HepG2 (cell line): ENCODE results near the gene XIST. TPM values are rescaled to one million over a fixed set of nuclear protein-coding genes. Genes with fewer than 3 reads are reported as not detected.

Experiments used
- ATAC-seq: fragments of 200-7000 bp; cut with Tn5 transposase; 3 replicates; pipeline ENCODE4 v1.9.1; 2020; ENCODE audit warnings: mild to moderate bottlenecking, moderate library complexity
- BruUV-seq: library from RNA; stranded (reverse); fragments of 400-500 nt; replicated peaks from 2 replicates; lab custom pipeline; 2021; lab: Mats Ljungman, UMichigan
- CTCF ChIA-PET: fragments of 300-600 bp; formaldehyde crosslinking; extraction: SDS; loops from one replicate; lab custom pipeline; 2021; ENCODE audit warnings: low total read pairs, inconsistent platforms, low intra/inter-chr PET ratio; lab: Yijun Ruan, JAX
- POLR2A ChIA-PET: fragments of 350-600 bp; sonication (Branson Sonifier 250); formaldehyde crosslinking; loops from one replicate; lab custom pipeline; 2020; ENCODE audit warnings: antibody characterized with exemption, inconsistent platforms; lab: Yijun Ruan, JAX
- DNase-seq: peaks from one replicate; pipeline ENCODE4 v3.0.0-alpha.2; 2015; ENCODE audit warnings: low spot score
- FAIRE-seq: peaks from 3 replicates; lab custom pipeline; 2011; peaks lifted over from hg19 to GRCh38; lab: Jason Lieb, UNC
- H2AFZ ChIP-seq: one replicate; pipeline ENCODE4 v1.6.1; 2011; ENCODE audit warnings: low read length, inconsistent platforms
- H3K27ac ChIP-seq: fragments of 300-600 bp; 3 replicates; pipeline ENCODE4 v1.8.0; 2011; ENCODE audit warnings: mixed run types, mild to moderate bottlenecking, mixed read lengths, low read length, inconsistent platforms; ENCODE audit not compliant: insufficient read depth; ENCODE audit errors: extremely low read length
- H3K27me3 ChIP-seq, 2 experiments: fragments of 200-600 bp in 1 of 2; 2 replicates in 1 of 2; 3 replicates in 1 of 2; pipeline versions ENCODE4 v1.6.0 to v1.8.0; 2011; ENCODE audit warnings: low read length in 2 of 2, mild to moderate bottlenecking in 2 of 2, moderate library complexity in 2 of 2, inconsistent platforms in 1 of 2; ENCODE audit not compliant: insufficient read depth in 2 of 2, control insufficient read depth in 1 of 2
- H3K36me3 ChIP-seq, 2 experiments: fragments of 200-600 bp in 1 of 2; replicated peaks in 1 of 2; 2 replicates in 1 of 2; 3 replicates in 1 of 2; pipeline versions ENCODE4 v1.5.1 to v1.8.0; 2011; ENCODE audit warnings: low read length in 2 of 2, inconsistent platforms in 1 of 2; ENCODE audit not compliant: insufficient read depth in 2 of 2, control insufficient read depth in 1 of 2
- H3K4me1 ChIP-seq: 2 replicates; pipeline ENCODE4 v1.5.1; 2012; ENCODE audit warnings: low read length, inconsistent platforms; ENCODE audit not compliant: insufficient read depth
- H3K4me2 ChIP-seq: 2 replicates; pipeline ENCODE4 v1.6.0; 2011; ENCODE audit warnings: low read depth, low read length, inconsistent platforms
- H3K4me3 ChIP-seq, 3 experiments: fragments of 200-600 bp in 1 of 3; sonication (generic), shearing (Covaris generic) in 1 of 3; replicated peaks in 1 of 3; 2 replicates each; pipeline ENCODE4 v1.5.1; 2011 to 2016; ENCODE audit warnings: low read length in 3 of 3, inconsistent platforms in 2 of 3, low read depth in 2 of 3, mild to moderate bottlenecking in 2 of 3, control low read depth in 1 of 3, mixed read lengths in 1 of 3; ENCODE audit not compliant: insufficient read depth in 1 of 3
- H3K79me2 ChIP-seq: one replicate; pipeline ENCODE4 v1.6.1; 2011; ENCODE audit warnings: low read length, inconsistent platforms; ENCODE audit not compliant: insufficient read depth
- H3K9ac ChIP-seq: 2 replicates; pipeline ENCODE4 v1.6.0; 2011; ENCODE audit warnings: mild to moderate bottlenecking, low read depth, low read length, inconsistent platforms; ENCODE audit not compliant: insufficient read depth
- H3K9me3 ChIP-seq: 2 replicates; pipeline ENCODE4 v1.5.1; 2012; ENCODE audit warnings: mild to moderate bottlenecking, low read length
- H4K20me1 ChIP-seq: 2 replicates; pipeline ENCODE4 v1.6.0; 2011; ENCODE audit warnings: inconsistent platforms, mild to moderate bottlenecking, low read length, moderate library complexity; ENCODE audit not compliant: insufficient read depth
- ISL2 ChIP-seq: sonication (generic); formaldehyde crosslinking; IDR thresholded peaks from 2 replicates; pipeline ENCODE4 v1.5.0; 2020; ENCODE audit warnings: missing genetic modification reagents
- KDM3A ChIP-seq: IDR thresholded peaks from 2 replicates; pipeline ENCODE4 v1.6.1; 2018; ENCODE audit warnings: low read depth, missing compliant biosample characterization
- PITX1 ChIP-seq: sonication (generic); formaldehyde crosslinking; IDR thresholded peaks from 2 replicates; pipeline ENCODE4 v1.5.1; 2020; ENCODE audit warnings: mild to moderate bottlenecking, missing genetic modification reagents
- SOX5 ChIP-seq: IDR thresholded peaks from 2 replicates; pipeline ENCODE4 v1.6.1; 2016; ENCODE audit warnings: borderline replicate concordance
- WIZ ChIP-seq: sonication (generic); formaldehyde crosslinking; IDR thresholded peaks from 2 replicates; pipeline ENCODE4 v1.5.1; 2020; ENCODE audit warnings: mild to moderate bottlenecking, missing genetic modification reagents
- ZNF232 ChIP-seq: sonication (generic); formaldehyde crosslinking; IDR thresholded peaks from 2 replicates; pipeline ENCODE4 v1.4.0; 2020; ENCODE audit warnings: missing genetic modification reagents, borderline replicate concordance
- ZNF3 ChIP-seq: IDR thresholded peaks from 2 replicates; pipeline ENCODE4 v1.7.0; 2017; ENCODE audit warnings: inconsistent platforms
- ZNF432 ChIP-seq: sonication (generic); formaldehyde crosslinking; IDR thresholded peaks from 2 replicates; pipeline ENCODE4 v1.5.0; 2020; ENCODE audit warnings: missing genetic modification reagents, mild to moderate bottlenecking, borderline replicate concordance
- ZNF580 ChIP-seq: IDR thresholded peaks from 2 replicates; pipeline ENCODE4 v1.6.1; 2016; ENCODE audit warnings: low read depth, borderline replicate concordance
- WGBS: methylation state at CpG from one replicate; pipeline ENCODE4 v1.1.6; 2017; ENCODE audit warnings: low lambda C conversion rate; 5-methylcytosine and 5-hydroxymethylcytosine counted together
- in situ Hi-C: cut with HindIII; loops from 2 replicates; pipeline ENCODE4 v1.10.0; 2017; ENCODE audit warnings: low pct_unique_long_range_greater_than_20kb; ENCODE audit not compliant: extremely low pct_ligation_motif_present
- intact Hi-C: fragments of 100-400 bp; cut with micrococcal nuclease; formaldehyde crosslinking; loops from one replicate; pipeline ENCODE4 v1.10.0; 2022; ENCODE audit not compliant: unreplicated experiment
- polyA plus RNA-seq, 8 experiments: library from polyadenylated mRNA; depleted of rRNA in 3 of 8; stranded (reverse) in 7 of 8; unstranded in 1 of 8; fragments of >200 nt; fragmentation: Illumina TruSeq in 4 of 8; extraction: Trizol in 4 of 8; gene quantifications; 2 replicates each; pipeline versions ENCODE4 v1.2.1 to v1.2.3, GENCODE V29; 2011 to 2016; ENCODE audit warnings: low read depth in 4 of 8, missing spikeins in 1 of 8, mixed read lengths in 1 of 8; ENCODE audit not compliant: insufficient read depth in 1 of 8
- total RNA-seq, 5 experiments: library from RNA; depleted of rRNA; stranded (reverse); fragments of >200 nt; fragmentation: Illumina TruSeq; extraction: Trizol; gene quantifications; 2 replicates each; pipeline ENCODE4 v1.2.3, GENCODE V29; 2016; ENCODE audit warnings: low read depth in 1 of 5
- TF ChIP-seq, protein P1 (sequence below): sonication (generic); formaldehyde crosslinking; IDR thresholded peaks from 2 replicates; pipeline ENCODE4 v1.9.0; 2021; ENCODE audit warnings: missing genetic modification reagents, mild to moderate bottlenecking, borderline replicate concordance
- TF ChIP-seq, protein P2 (sequence below): sonication (generic); formaldehyde crosslinking; IDR thresholded peaks from 2 replicates; pipeline ENCODE4 v1.4.0; 2020; ENCODE audit warnings: missing genetic modification reagents, borderline replicate concordance

The XIST gene
- total and polyA plus RNA-seq, 2 of the 13 experiments (the other 11 are each of a cell fraction or from before 2014, with no cell fraction given) = 0.02 to 0.26 TPM

- no peaks in the 10 kb centered on the region for H3K9me3 ChIP-seq
- in situ Hi-C loops = no loop called here
- BruUV-seq = no TSS peak
- WGBS = 21% methylated on average over 3 of the region's 3 CpGs
- POLR2A ChIA-PET = no interaction called here
- no peak overlapping the region for H3K9ac ChIP-seq
- H4K20me1 ChIP-seq = no peaks in the 10 kb centered on the region
- intact Hi-C loops = no loop called here
- CTCF ChIA-PET = no interaction called here
- H3K36me3 ChIP-seq = no peaks in the 10 kb centered on the region
- H3K4me1 ChIP-seq = no peaks in the 10 kb centered on the region
- H3K79me2 ChIP-seq = no peaks in the 10 kb centered on the region
- FAIRE-seq (no peak), DNase-seq (no peak)
- H2AFZ ChIP-seq = no peak overlapping the region
- TF ChIP-seq ZNF432 (no peak), ZNF232 (CRISPR knock-in tag) (no peak)
- TF ChIP-seq, all 625 proteins: peak for 0
- Histone ChIP-seq H3K27ac (no peak overlapping the region), H3K4me2 (no peak overlapping the region), H3K4me3 (no peak overlapping the region), H3K27me3 (no peaks in the 10 kb centered on the region)
- no peak for ATAC-seq
Observed at GRCh38 chrX:73818200-73819116, 34.1 kb downstream of the XIST start.

- H3K27me3 ChIP-seq = no peaks in the 10 kb centered on the region
- H3K4me2 ChIP-seq = no peak overlapping the region
- ATAC-seq = no peak
- no peak overlapping the region for H3K27ac ChIP-seq
- H3K9me3 ChIP-seq = no peaks in the 10 kb centered on the region
- no peak for FAIRE-seq
- no peak overlapping the region for H2AFZ ChIP-seq
- 2% methylated on average over 6 of the region's 6 CpGs for WGBS
- H3K4me3 ChIP-seq = no peak overlapping the region
- no peak for DNase-seq
- intact Hi-C loops (no loop called here), in situ Hi-C loops (no loop called here)
- H4K20me1 ChIP-seq = no peaks in the 10 kb centered on the region
- H3K9ac ChIP-seq = no peak overlapping the region
- no TSS peak for BruUV-seq
- ChIA-PET POLR2A (no interaction called here), CTCF (no interaction called here)
- H3K36me3 ChIP-seq = no peaks in the 10 kb centered on the region
- no peaks in the 10 kb centered on the region for H3K79me2 ChIP-seq
- H3K4me1 ChIP-seq = no peaks in the 10 kb centered on the region
- TF ChIP-seq, protein P1, sequence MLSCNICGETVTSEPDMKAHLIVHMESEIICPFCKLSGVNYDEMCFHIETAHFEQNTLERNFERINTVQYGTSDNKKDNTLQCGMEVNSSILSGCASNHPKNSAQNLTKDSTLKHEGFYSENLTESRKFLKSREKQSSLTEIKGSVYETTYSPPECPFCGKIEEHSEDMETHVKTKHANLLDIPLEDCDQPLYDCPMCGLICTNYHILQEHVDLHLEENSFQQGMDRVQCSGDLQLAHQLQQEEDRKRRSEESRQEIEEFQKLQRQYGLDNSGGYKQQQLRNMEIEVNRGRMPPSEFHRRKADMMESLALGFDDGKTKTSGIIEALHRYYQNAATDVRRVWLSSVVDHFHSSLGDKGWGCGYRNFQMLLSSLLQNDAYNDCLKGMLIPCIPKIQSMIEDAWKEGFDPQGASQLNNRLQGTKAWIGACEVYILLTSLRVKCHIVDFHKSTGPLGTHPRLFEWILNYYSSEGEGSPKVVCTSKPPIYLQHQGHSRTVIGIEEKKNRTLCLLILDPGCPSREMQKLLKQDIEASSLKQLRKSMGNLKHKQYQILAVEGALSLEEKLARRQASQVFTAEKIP (CRISPR knock-in tag) = no peak
- no peak for TF ChIP-seq ZNF3 (CRISPR knock-in tag)
- TF ChIP-seq ZNF580 (CRISPR knock-in tag) = no peak
- no peak for TF ChIP-seq SOX5 (CRISPR knock-in tag)
- TF ChIP-seq, protein P2, sequence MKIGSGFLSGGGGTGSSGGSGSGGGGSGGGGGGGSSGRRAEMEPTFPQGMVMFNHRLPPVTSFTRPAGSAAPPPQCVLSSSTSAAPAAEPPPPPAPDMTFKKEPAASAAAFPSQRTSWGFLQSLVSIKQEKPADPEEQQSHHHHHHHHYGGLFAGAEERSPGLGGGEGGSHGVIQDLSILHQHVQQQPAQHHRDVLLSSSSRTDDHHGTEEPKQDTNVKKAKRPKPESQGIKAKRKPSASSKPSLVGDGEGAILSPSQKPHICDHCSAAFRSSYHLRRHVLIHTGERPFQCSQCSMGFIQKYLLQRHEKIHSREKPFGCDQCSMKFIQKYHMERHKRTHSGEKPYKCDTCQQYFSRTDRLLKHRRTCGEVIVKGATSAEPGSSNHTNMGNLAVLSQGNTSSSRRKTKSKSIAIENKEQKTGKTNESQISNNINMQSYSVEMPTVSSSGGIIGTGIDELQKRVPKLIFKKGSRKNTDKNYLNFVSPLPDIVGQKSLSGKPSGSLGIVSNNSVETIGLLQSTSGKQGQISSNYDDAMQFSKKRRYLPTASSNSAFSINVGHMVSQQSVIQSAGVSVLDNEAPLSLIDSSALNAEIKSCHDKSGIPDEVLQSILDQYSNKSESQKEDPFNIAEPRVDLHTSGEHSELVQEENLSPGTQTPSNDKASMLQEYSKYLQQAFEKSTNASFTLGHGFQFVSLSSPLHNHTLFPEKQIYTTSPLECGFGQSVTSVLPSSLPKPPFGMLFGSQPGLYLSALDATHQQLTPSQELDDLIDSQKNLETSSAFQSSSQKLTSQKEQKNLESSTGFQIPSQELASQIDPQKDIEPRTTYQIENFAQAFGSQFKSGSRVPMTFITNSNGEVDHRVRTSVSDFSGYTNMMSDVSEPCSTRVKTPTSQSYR = no peak
- TF ChIP-seq KDM3A (CRISPR knock-in tag) = no peak
- TF ChIP-seq ISL2 = no peak
- no peak for TF ChIP-seq PITX1 (CRISPR knock-in tag)
- TF ChIP-seq WIZ (CRISPR knock-in tag) = no peak
Observed at GRCh38 chrX:73817393-73818199, 34.9 kb downstream of the XIST start.
